PC-9 (cell line): ENCODE results near the gene CDADC1. TPM values are rescaled to one million over a fixed set of nuclear protein-coding genes. Genes with fewer than 3 reads are reported as not detected.
A peak's percentile ranks its signal among the peaks of the same experiment; 100 is the strongest.

Source experiments
- BruUV-seq: library from RNA; stranded (reverse); fragments of 400-500 nt; replicated peaks from 2 replicates; lab custom pipeline; 2021; lab: Mats Ljungman, UMichigan
- CTCF ChIA-PET: fragments of 300-600 bp; sonication (Branson Sonifier 250); formaldehyde crosslinking; loops from one replicate; lab custom pipeline; 2022; ENCODE audit warnings: antibody characterized with exemption; lab: Charles Lee
- POLR2A ChIA-PET: fragments of 300-600 bp; sonication (Branson Sonifier 250); formaldehyde crosslinking; loops from one replicate; lab custom pipeline; 2022; ENCODE audit warnings: antibody characterized with exemption; ENCODE audit not compliant: unreplicated experiment; lab: Charles Lee
- DNase-seq, 2 experiments: peaks; one replicate each; pipeline versions ENCODE4 v3.0.0 to v3.0.0-alpha.2; 2015 to 2022; ENCODE audit warnings: mixed read lengths in 1 of 2
- H2AFZ ChIP-seq: fragments of 200-600 bp; sonication (generic); 2 replicates; pipeline ENCODE4 v1.8.1; 2017; ENCODE audit warnings: antibody characterized with exemption
- H3F3A ChIP-seq: fragments of 200-600 bp; sonication (generic); 2 replicates; pipeline ENCODE4 v1.8.1; 2017; ENCODE audit warnings: antibody characterized with exemption, mild to moderate bottlenecking, low read depth; ENCODE audit not compliant: insufficient read depth
- H3K27ac ChIP-seq: fragments of 200-600 bp; sonication (generic); 2 replicates; pipeline ENCODE4 v1.6.1; 2016; ENCODE audit warnings: mixed run types
- H3K27me3 ChIP-seq: fragments of 200-600 bp; sonication (generic); 2 replicates; pipeline ENCODE4 v1.6.1; 2016; ENCODE audit warnings: low read depth, mixed run types; ENCODE audit not compliant: insufficient read depth
- H3K36me3 ChIP-seq: fragments of 200-600 bp; sonication (generic); 2 replicates; pipeline ENCODE4 v1.6.1; 2016; ENCODE audit warnings: low read depth, mixed run types
- H3K4me1 ChIP-seq: fragments of 200-600 bp; sonication (generic); replicated peaks from 2 replicates; pipeline ENCODE4 v1.6.1; 2016; ENCODE audit warnings: mixed run types; ENCODE audit not compliant: insufficient read depth
- H3K4me2 ChIP-seq: fragments of 200-600 bp; sonication (generic); 2 replicates; pipeline ENCODE4 v1.6.1; 2017; ENCODE audit warnings: mixed run types
- H3K4me3 ChIP-seq: fragments of 200-600 bp; sonication (generic); 2 replicates; pipeline ENCODE4 v1.6.1; 2016; ENCODE audit warnings: mixed run types
- H3K79me2 ChIP-seq: fragments of 200-600 bp; sonication (generic); 2 replicates; pipeline ENCODE4 v1.6.1; 2017; ENCODE audit warnings: low read depth, mixed run types
- H3K9me2 ChIP-seq: fragments of 200-600 bp; sonication (generic); 2 replicates; pipeline ENCODE4 v1.8.1; 2017; ENCODE audit warnings: mild to moderate bottlenecking; ENCODE audit not compliant: insufficient read depth
- H3K9me3 ChIP-seq: fragments of 200-600 bp; sonication (generic); 2 replicates; pipeline ENCODE4 v1.8.1; 2016; ENCODE audit warnings: low read depth; ENCODE audit not compliant: insufficient read depth
- H4K20me1 ChIP-seq: fragments of 200-600 bp; sonication (generic); 2 replicates; pipeline ENCODE4 v1.8.1; 2017; ENCODE audit not compliant: insufficient read depth
- CTCF ChIP-seq: fragments of 200-600 bp; sonication (generic); conservative IDR thresholded peaks from 2 replicates; pipeline ENCODE4 v1.6.1; 2017; ENCODE audit warnings: mixed run types, antibody characterized with exemption, mild to moderate bottlenecking, moderate library complexity
- EZH2 ChIP-seq: fragments of 200-600 bp; sonication (generic); IDR thresholded peaks from 2 replicates; pipeline ENCODE4 v1.8.0; 2017; ENCODE audit warnings: antibody characterized with exemption, low read depth
- intact Hi-C: fragments of 100-400 bp; cut with micrococcal nuclease; formaldehyde crosslinking; loops from one replicate; pipeline ENCODE4 v1.10.0; 2022; ENCODE audit not compliant: unreplicated experiment
- total RNA-seq: library from RNA; stranded (reverse); gene quantifications from 2 replicates; pipeline ENCODE4 v1.2.3, GENCODE V29; 2021

The CDADC1 gene
- total RNA-seq, 1 experiment from 2014 or later = 12.4 TPM

GRCh38 chr13:49314344-49314882 is 66.7 kb downstream of the CDADC1 start:
- H3K9me2 ChIP-seq = no peaks in the 10 kb centered on the region
- H3K4me3 ChIP-seq = no peak overlapping the region
- intact Hi-C loops = no loop called here

GRCh38 chr13:49315036-49315565 is 67.4 kb downstream of the CDADC1 start:
- POLR2A ChIA-PET = no interaction called here
- intact Hi-C loops = no loop called here

More at GRCh38 chr13:49314344-49314882, 66.7 kb downstream of the CDADC1 start:
- TF ChIP-seq CTCF = no peak
- no peak for TF ChIP-seq EZH2
- peaks cover 11% of the 10 kb centered on the region for H3K4me1 ChIP-seq
- H3K27me3 ChIP-seq = no peaks in the 10 kb centered on the region
- no peak for DNase-seq
- H4K20me1 ChIP-seq = no peaks in the 10 kb centered on the region
- H3K79me2 ChIP-seq = no peaks in the 10 kb centered on the region
- H3K36me3 ChIP-seq = no peaks in the 10 kb centered on the region
- no peaks in the 10 kb centered on the region for H3F3A ChIP-seq
- H3K4me2 ChIP-seq = peak overlapping the region; percentile 53
- CTCF ChIA-PET = interaction anchor here (0.9 kb wide), 1 partner anchor 87 kb away, joined by 3 read pairs; no protein-coding TSS in a partner anchor
- peak overlapping the region; percentile 29; the same call in 1 of the 2 replicates for H2AFZ ChIP-seq
- BruUV-seq = no TSS peak
- no peaks in the 10 kb centered on the region for H3K9me3 ChIP-seq
- peak overlapping the region; percentile 63 for H3K27ac ChIP-seq
- POLR2A ChIA-PET = no interaction called here

GRCh38 chr13:49315756-49316482 is 68.2 kb downstream of the CDADC1 start:
- no TSS peak for BruUV-seq
- no peaks in the 10 kb centered on the region for H3F3A ChIP-seq
- CTCF ChIA-PET = no interaction called here
- no peaks in the 10 kb centered on the region for H3K27me3 ChIP-seq
- H3K4me2 ChIP-seq = no peak overlapping the region
- intact Hi-C loops = no loop called here
- H3K9me3 ChIP-seq = no peaks in the 10 kb centered on the region
- no peaks in the 10 kb centered on the region for H3K9me2 ChIP-seq
- no peak overlapping the region for H3K4me3 ChIP-seq
- H3K27ac ChIP-seq = no peak overlapping the region
- TF ChIP-seq EZH2 = no peak
- TF ChIP-seq CTCF = no peak
- no peak for DNase-seq
- no peaks in the 10 kb centered on the region for H4K20me1 ChIP-seq
- POLR2A ChIA-PET = no interaction called here
- no peaks in the 10 kb centered on the region for H3K79me2 ChIP-seq
- peaks cover 11% of the 10 kb centered on the region for H3K4me1 ChIP-seq
- H3K36me3 ChIP-seq = no peaks in the 10 kb centered on the region
- H2AFZ ChIP-seq = no peak overlapping the region

More at GRCh38 chr13:49315036-49315565, 67.4 kb downstream of the CDADC1 start:
- DNase-seq = no peak
- Histone ChIP-seq H3K4me2 (no peak overlapping the region), H3F3A (no peaks in the 10 kb centered on the region), H3K27me3 (no peaks in the 10 kb centered on the region), H3K4me3 (no peak overlapping the region), H4K20me1 (no peaks in the 10 kb centered on the region), H3K27ac (no peak overlapping the region), H3K9me2 (no peaks in the 10 kb centered on the region), H3K9me3 (no peaks in the 10 kb centered on the region), H3K79me2 (no peaks in the 10 kb centered on the region), H3K36me3 (no peaks in the 10 kb centered on the region), H2AFZ (no peak overlapping the region), H3K4me1 (peaks cover 11% of the 10 kb centered on the region)
- no TSS peak for BruUV-seq
- TF ChIP-seq EZH2 (no peak), CTCF (no peak)
- CTCF ChIA-PET = no interaction called here
